Bronchial epithelial cell (primary cell): ENCODE data around the gene ETS2. TPM values are rescaled to one million over a fixed set of nuclear protein-coding genes. Genes with fewer than 3 reads are reported as not detected.
A peak's percentile ranks its signal among the peaks of the same experiment; 100 is the strongest.

Experiments used
- DNase-seq: peaks from one replicate; pipeline ENCODE4 v3.0.0-alpha.2; 2010; ENCODE audit warnings: low read depth
- FAIRE-seq: peaks from 2 replicates; lab custom pipeline; 2011; peaks lifted over from hg19 to GRCh38; lab: Jason Lieb, UNC
- H3K27me3 ChIP-seq: 2 replicates; pipeline ENCODE4 v1.5.1; 2011; ENCODE audit warnings: low read length; ENCODE audit not compliant: control insufficient read depth, insufficient read depth
- H3K36me3 ChIP-seq: 2 replicates; pipeline ENCODE4 v1.5.1; 2011; ENCODE audit warnings: low read length; ENCODE audit not compliant: control insufficient read depth, insufficient read depth
- H3K4me3 ChIP-seq: 2 replicates; pipeline ENCODE4 v1.5.1; 2011; ENCODE audit warnings: mild to moderate bottlenecking, low read depth, low read length, control low read depth
- total RNA-seq: library from RNA; depleted of rRNA; stranded (reverse); fragments of >200 nt; gene quantifications from 2 replicates; pipeline ENCODE4 v1.2.1, GENCODE V29; 2014
- TF ChIP-seq, protein P1 (sequence below): IDR thresholded peaks from 2 replicates; pipeline ENCODE4 v1.5.1; 2011; ENCODE audit warnings: mild to moderate bottlenecking, moderate library complexity, low read length, control low read depth, inconsistent platforms; ENCODE audit not compliant: insufficient read depth, severe bottlenecking

The ETS2 gene
- total RNA-seq, 1 donor from 2014 or later: 144 TPM

DNA sequence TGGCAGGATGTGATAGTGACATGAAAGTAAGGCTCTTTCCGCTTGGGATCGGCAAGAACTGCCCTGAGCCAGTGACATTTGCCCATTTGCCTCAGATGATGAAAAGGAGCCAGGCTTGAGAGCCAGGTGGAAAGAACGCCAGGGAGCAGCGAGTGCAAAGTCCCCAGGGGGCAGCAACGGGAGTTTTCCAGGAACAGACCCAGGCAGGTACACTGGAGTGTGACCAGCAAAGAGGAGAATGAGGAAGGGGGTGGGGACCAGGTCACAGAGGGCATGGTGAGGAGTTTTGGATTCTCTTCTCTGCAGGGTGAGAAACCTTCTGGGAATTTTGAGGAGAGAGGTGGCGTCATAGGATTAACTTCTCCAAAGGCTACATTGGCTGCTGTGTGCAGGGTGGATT is 10.8 kb upstream of the ETS2 start:
- no peak for FAIRE-seq
- Histone ChIP-seq H3K27me3 (no peaks in the 10 kb centered on the region), H3K36me3 (no peaks in the 10 kb centered on the region), H3K4me3 (no peak overlapping the region)
- no peak for DNase-seq
- TF ChIP-seq, protein P1, sequence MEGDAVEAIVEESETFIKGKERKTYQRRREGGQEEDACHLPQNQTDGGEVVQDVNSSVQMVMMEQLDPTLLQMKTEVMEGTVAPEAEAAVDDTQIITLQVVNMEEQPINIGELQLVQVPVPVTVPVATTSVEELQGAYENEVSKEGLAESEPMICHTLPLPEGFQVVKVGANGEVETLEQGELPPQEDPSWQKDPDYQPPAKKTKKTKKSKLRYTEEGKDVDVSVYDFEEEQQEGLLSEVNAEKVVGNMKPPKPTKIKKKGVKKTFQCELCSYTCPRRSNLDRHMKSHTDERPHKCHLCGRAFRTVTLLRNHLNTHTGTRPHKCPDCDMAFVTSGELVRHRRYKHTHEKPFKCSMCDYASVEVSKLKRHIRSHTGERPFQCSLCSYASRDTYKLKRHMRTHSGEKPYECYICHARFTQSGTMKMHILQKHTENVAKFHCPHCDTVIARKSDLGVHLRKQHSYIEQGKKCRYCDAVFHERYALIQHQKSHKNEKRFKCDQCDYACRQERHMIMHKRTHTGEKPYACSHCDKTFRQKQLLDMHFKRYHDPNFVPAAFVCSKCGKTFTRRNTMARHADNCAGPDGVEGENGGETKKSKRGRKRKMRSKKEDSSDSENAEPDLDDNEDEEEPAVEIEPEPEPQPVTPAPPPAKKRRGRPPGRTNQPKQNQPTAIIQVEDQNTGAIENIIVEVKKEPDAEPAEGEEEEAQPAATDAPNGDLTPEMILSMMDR: no peak

DNA sequence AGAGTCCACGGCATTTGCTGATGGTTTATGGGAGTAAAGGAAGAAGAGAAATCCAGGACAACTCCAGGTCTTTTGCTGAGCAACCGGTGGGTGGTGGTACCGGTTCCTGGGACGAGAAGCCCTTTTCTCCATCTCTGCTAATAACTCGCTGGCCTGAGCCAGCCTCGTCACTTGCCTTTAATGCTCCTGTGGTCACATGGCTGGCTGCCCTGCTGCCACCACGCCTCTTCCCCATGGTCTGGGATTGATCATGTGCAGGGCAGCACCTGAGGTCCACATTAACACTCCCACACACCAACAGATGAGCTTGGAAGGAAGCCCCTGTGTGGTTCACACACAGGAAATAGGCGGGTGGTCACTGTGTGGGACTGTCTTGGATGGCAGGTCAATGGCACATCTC is 10.3 kb upstream of the ETS2 start:
- no peak for FAIRE-seq
- no peak for DNase-seq
- Histone ChIP-seq H3K4me3 (no peak overlapping the region), H3K36me3 (no peaks in the 10 kb centered on the region), H3K27me3 (no peaks in the 10 kb centered on the region)
- TF ChIP-seq, protein P1: no peak

DNA sequence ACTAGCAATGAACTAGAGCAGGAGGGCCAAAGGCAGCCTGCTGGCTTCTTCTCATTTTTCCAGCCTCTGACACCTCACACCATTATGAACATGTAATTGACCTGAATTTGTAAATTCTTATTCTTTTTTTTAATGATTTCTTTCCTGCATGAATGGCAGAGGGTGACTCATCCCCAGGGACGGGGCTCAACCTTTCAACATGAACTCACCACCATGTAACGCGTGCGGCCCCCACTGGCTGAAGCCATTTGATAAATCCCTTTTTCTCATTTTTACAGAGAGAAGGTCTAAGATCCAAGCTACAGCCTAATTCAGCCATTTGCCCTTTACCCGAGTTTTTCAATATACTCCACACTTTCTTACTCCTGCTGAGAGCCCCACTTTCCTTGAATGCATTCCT is 9.3 kb upstream of the ETS2 start:
- no peak for FAIRE-seq
- Histone ChIP-seq H3K36me3 (no peaks in the 10 kb centered on the region), H3K27me3 (no peaks in the 10 kb centered on the region), H3K4me3 (no peak overlapping the region)
- DNase-seq: no peak
- TF ChIP-seq, protein P1: no peak

DNA sequence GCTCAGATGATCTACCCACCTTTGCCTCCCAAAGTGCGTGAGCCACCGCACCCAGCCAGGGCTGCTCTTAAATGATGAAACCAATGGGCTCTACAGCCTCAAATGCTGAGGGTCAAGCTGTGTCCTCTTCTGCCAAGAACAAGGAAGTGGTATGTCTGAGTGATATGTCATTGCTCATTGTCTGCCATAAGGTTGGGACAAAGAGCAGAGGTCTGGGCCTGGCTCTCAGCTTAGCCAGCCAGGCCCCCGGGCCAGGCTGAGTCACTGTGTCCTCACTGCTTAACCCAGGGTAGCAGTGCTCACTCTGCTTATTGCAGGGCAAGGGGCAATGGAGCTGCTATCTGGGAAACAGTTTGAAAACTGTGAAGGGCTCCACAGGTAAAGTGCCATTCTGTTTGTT is 8.3 kb upstream of the ETS2 start:
- DNase-seq (peak; percentile 83), FAIRE-seq (no peak)
- Histone ChIP-seq H3K36me3 (no peaks in the 10 kb centered on the region), H3K27me3 (no peaks in the 10 kb centered on the region), H3K4me3 (no peak overlapping the region)
- TF ChIP-seq, protein P1: no peak

DNA sequence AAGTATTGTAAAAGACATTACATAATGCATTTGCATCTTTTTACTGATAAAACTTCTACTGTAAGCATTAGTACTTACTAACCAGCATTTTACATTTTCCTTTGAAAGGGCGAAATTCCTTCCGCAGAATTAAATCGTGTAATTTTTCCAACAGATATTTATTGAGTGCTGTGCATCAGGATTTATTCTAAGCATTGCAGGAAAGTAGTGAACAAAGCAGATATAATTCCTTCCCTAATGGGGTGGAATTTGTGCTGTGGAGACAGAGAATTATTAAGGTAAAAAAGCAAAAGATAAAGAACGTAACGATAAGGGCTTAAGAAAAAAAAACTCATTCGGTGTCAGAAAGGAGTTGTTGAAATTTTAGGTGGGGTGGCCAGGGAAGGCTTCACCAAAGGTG is 7.6 kb upstream of the ETS2 start:
- Histone ChIP-seq H3K27me3 (no peaks in the 10 kb centered on the region), H3K36me3 (no peaks in the 10 kb centered on the region), H3K4me3 (no peak overlapping the region)
- TF ChIP-seq, protein P1: no peak
- DNase-seq (no peak), FAIRE-seq (no peak)

DNA sequence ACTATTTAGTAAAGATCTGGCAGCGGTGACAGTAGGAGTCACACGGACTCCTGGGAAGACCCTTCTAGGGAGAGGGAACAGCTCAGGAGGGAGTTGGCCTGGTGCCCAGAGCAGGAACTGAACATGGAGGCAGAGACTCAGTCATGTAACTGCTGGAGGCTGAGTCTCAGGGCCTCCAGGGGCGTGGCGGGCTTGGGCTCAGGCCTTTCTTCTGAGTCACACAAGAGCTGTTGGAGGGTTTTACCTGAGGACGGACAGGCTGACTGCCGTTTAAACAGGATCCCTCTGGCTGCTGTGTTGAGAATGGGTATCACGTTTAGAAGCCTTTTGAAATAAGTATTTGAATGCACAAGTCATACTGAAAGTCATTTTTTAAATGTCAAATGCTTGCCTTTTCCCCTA is 7.2 kb upstream of the ETS2 start:
- DNase-seq: peak; percentile 95
- H3K36me3 ChIP-seq: no peaks in the 10 kb centered on the region
- no peak for FAIRE-seq
- no peaks in the 10 kb centered on the region for H3K27me3 ChIP-seq
- TF ChIP-seq, protein P1: no peak
- no peak overlapping the region for H3K4me3 ChIP-seq
